Measurements from ENCODE around the gene UBE2E1. TPM values are rescaled to one million over a fixed set of nuclear protein-coding genes. Genes with fewer than 3 reads are reported as not detected.

Gene UBE2E1
- total RNA-seq, 1 experiment from 2014 or later = 102 TPM

- no peak for DNase-seq
- Histone ChIP-seq H2AFZ (no peak overlapping the region), H3K27ac (no peak overlapping the region), H3K4me1 (replicated peaks; ENCODE audit: insufficient read depth) (no peaks in the 10 kb centered on the region), H3K36me3 (ENCODE audit: low read depth) (no peaks in the 10 kb centered on the region), H3K4me2 (no peak overlapping the region), H3K4me3 (no peak overlapping the region), H3K79me2 (ENCODE audit: low read depth) (no peaks in the 10 kb centered on the region), H3K9me3 (ENCODE audit: insufficient read depth, low read depth) (no peaks in the 10 kb centered on the region), H3K9me2 (ENCODE audit: insufficient read depth) (no peaks in the 10 kb centered on the region), H3K27me3 (ENCODE audit: insufficient read depth, low read depth) (no peaks in the 10 kb centered on the region), H3F3A (ENCODE audit: insufficient read depth, low read depth) (no peaks in the 10 kb centered on the region), H4K20me1 (ENCODE audit: insufficient read depth) (no peaks in the 10 kb centered on the region)
- intact Hi-C loops (cut with micrococcal nuclease; ENCODE audit: unreplicated experiment) = no loop called here
- no TSS peak for BruUV-seq (replicated peaks)
- POLR2A ChIA-PET (ENCODE audit: unreplicated experiment) = no interaction called here
- CTCF ChIA-PET = no interaction called here
- TF ChIP-seq EZH2 (IDR thresholded peaks at IDR 0.05; ENCODE audit: low read depth) = no peak
- TF ChIP-seq CTCF (conservative IDR thresholded peaks at IDR 0.05) = no peak
These were observed 38.2 kb upstream of the UBE2E1 start for GRCh38 chr3:23767546-23767945.

- Histone ChIP-seq H4K20me1 (ENCODE audit: insufficient read depth) (no peaks in the 10 kb centered on the region), H3K9me2 (ENCODE audit: insufficient read depth) (no peaks in the 10 kb centered on the region), H3K9me3 (ENCODE audit: insufficient read depth, low read depth) (no peaks in the 10 kb centered on the region), H2AFZ (no peak overlapping the region), H3K36me3 (ENCODE audit: low read depth) (no peaks in the 10 kb centered on the region), H3F3A (ENCODE audit: insufficient read depth, low read depth) (no peaks in the 10 kb centered on the region), H3K4me1 (replicated peaks; ENCODE audit: insufficient read depth) (no peaks in the 10 kb centered on the region), H3K4me3 (no peak overlapping the region), H3K79me2 (ENCODE audit: low read depth) (no peaks in the 10 kb centered on the region), H3K27me3 (ENCODE audit: insufficient read depth, low read depth) (no peaks in the 10 kb centered on the region), H3K27ac (no peak overlapping the region), H3K4me2 (no peak overlapping the region)
- TF ChIP-seq CTCF (conservative IDR thresholded peaks at IDR 0.05) (no peak), EZH2 (IDR thresholded peaks at IDR 0.05; ENCODE audit: low read depth) (no peak)
- intact Hi-C loops (cut with micrococcal nuclease; ENCODE audit: unreplicated experiment) = no loop called here
- CTCF ChIA-PET = interaction anchor here (0.7 kb wide), 2 partner anchors 57 to 697 kb away, joined by 5 to 13 read pairs; no protein-coding TSS in a partner anchor
- POLR2A ChIA-PET (ENCODE audit: unreplicated experiment) = no interaction called here
- DNase-seq = no peak
- BruUV-seq (replicated peaks) = no TSS peak
These were observed 30.4 kb upstream of the UBE2E1 start for GRCh38 chr3:23775254-23775909.

- Histone ChIP-seq H3K4me1 (replicated peaks; ENCODE audit: insufficient read depth) (no peaks in the 10 kb centered on the region), H3K27me3 (ENCODE audit: insufficient read depth, low read depth) (no peaks in the 10 kb centered on the region), H3K36me3 (ENCODE audit: low read depth) (no peaks in the 10 kb centered on the region), H3F3A (ENCODE audit: insufficient read depth, low read depth) (no peaks in the 10 kb centered on the region), H4K20me1 (ENCODE audit: insufficient read depth) (no peaks in the 10 kb centered on the region), H3K79me2 (ENCODE audit: low read depth) (no peaks in the 10 kb centered on the region), H3K4me2 (no peak overlapping the region), H3K4me3 (no peak overlapping the region), H3K27ac (no peak overlapping the region), H2AFZ (no peak overlapping the region), H3K9me2 (ENCODE audit: insufficient read depth) (no peaks in the 10 kb centered on the region), H3K9me3 (ENCODE audit: insufficient read depth, low read depth) (no peaks in the 10 kb centered on the region)
- TF ChIP-seq CTCF (conservative IDR thresholded peaks at IDR 0.05) (no peak), EZH2 (IDR thresholded peaks at IDR 0.05; ENCODE audit: low read depth) (no peak)
- intact Hi-C loops (cut with micrococcal nuclease; ENCODE audit: unreplicated experiment) = no loop called here
- POLR2A ChIA-PET (ENCODE audit: unreplicated experiment) = no interaction called here
- CTCF ChIA-PET = no interaction called here
- no TSS peak for BruUV-seq (replicated peaks)
- no peak for DNase-seq
These were observed 29.3 kb upstream of the UBE2E1 start for GRCh38 chr3:23776352-23776891.

All from PC-9 (cell line).